HEK293 (cell line): ENCODE results near the gene GAK.

Experiments
- KLF8 ChIP-seq: fragments of 450-650 bp; formaldehyde crosslinking; IDR thresholded peaks from 2 replicates; pipeline ENCODE4 v1.5.1; 2016; ENCODE audit warnings: missing biosample characterization, missing genetic modification characterization
- SCRT2 ChIP-seq: fragments of 450-650 bp; formaldehyde crosslinking; IDR thresholded peaks from 2 replicates; pipeline ENCODE4 v1.5.1; 2016; ENCODE audit warnings: missing biosample characterization, missing genetic modification characterization
- WT1 ChIP-seq: fragments of 450-650 bp; formaldehyde crosslinking; IDR thresholded peaks from 2 replicates; pipeline ENCODE4 v1.5.1; 2016; ENCODE audit warnings: missing biosample characterization, missing genetic modification characterization
- ZBTB21 ChIP-seq: fragments of 450-650 bp; formaldehyde crosslinking; IDR thresholded peaks from 2 replicates; pipeline ENCODE4 v1.5.1; 2017; ENCODE audit warnings: missing biosample characterization, missing genetic modification characterization
- ZNF10 ChIP-seq: fragments of 450-650 bp; formaldehyde crosslinking; IDR thresholded peaks from 2 replicates; pipeline ENCODE4 v1.5.1; 2017; ENCODE audit warnings: missing biosample characterization, missing genetic modification characterization
- ZNF335 ChIP-seq: fragments of 450-650 bp; formaldehyde crosslinking; conservative IDR thresholded peaks from 2 replicates; pipeline ENCODE4 v1.5.1; 2016; ENCODE audit warnings: missing biosample characterization, missing genetic modification characterization
- ZNF571 ChIP-seq: fragments of 450-650 bp; formaldehyde crosslinking; IDR thresholded peaks from 2 replicates; pipeline ENCODE4 v1.5.0; 2017; ENCODE audit warnings: missing biosample characterization, missing genetic modification characterization
- ZNF776 ChIP-seq: fragments of 450-650 bp; formaldehyde crosslinking; IDR thresholded peaks from 2 replicates; pipeline ENCODE4 v1.5.0; 2017; ENCODE audit warnings: missing biosample characterization, missing genetic modification characterization, borderline replicate concordance
- TF ChIP-seq, protein P1 (sequence below): fragments of 450-650 bp; formaldehyde crosslinking; IDR thresholded peaks from 2 replicates; pipeline ENCODE4 v1.5.1; 2016; ENCODE audit warnings: missing biosample characterization, missing genetic modification characterization
- TF ChIP-seq, protein P2 (sequence below): fragments of 450-650 bp; formaldehyde crosslinking; IDR thresholded peaks from 2 replicates; pipeline ENCODE4 v1.5.1; 2016; ENCODE audit warnings: missing biosample characterization, missing genetic modification characterization

DNA sequence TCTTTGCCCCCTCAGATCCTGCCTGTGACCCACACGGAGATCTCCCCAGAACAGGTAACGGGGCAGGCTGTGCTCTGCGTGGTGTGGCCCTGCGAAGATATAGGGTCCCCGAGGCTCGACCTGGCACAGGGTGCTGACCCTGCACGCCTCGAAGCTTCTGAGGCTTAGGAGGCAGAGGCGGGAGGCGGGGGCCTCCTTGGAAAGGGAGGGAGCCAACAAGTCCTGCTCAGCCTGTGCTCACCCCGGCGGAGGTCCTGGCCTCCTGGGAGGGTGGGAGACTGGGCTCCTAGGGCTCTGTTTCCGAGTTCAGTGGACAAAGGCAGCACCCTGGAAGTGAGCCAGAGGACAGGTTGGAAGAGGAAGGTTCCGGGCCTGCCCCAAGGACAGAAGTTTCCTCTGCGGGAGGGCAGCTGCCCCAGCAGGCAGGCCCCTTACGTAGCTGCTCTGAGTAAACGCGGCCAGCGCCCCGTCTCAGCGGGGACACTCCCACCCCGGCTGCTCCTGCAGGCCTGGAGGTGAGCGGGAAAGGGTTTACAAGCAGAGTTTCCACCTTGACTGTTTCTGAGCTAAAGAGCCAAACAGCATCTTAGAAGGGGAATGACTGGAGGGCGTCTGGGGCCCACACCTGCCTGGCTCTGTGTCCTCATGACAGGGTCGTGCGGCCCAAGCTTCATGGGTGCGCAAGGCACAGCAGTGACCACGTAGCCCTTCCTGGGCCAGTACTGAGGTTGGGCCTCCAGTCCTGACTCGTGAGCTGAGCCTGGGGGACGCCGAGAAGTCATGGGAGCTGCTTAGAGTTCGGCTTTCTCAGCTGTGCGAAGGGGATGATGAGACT lies 16.2 kb upstream of the GAK start:
- no peak for TF ChIP-seq KLF8
- TF ChIP-seq, protein P1, sequence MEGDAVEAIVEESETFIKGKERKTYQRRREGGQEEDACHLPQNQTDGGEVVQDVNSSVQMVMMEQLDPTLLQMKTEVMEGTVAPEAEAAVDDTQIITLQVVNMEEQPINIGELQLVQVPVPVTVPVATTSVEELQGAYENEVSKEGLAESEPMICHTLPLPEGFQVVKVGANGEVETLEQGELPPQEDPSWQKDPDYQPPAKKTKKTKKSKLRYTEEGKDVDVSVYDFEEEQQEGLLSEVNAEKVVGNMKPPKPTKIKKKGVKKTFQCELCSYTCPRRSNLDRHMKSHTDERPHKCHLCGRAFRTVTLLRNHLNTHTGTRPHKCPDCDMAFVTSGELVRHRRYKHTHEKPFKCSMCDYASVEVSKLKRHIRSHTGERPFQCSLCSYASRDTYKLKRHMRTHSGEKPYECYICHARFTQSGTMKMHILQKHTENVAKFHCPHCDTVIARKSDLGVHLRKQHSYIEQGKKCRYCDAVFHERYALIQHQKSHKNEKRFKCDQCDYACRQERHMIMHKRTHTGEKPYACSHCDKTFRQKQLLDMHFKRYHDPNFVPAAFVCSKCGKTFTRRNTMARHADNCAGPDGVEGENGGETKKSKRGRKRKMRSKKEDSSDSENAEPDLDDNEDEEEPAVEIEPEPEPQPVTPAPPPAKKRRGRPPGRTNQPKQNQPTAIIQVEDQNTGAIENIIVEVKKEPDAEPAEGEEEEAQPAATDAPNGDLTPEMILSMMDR (tag by site-specific recombination) = no peak
- TF ChIP-seq ZBTB21 (tag by site-specific recombination) = no peak
- no peak for TF ChIP-seq ZNF571 (tag by site-specific recombination)
- TF ChIP-seq ZNF335 = no peak
- no peak for TF ChIP-seq SCRT2 (tag by site-specific recombination)
- no peak for TF ChIP-seq ZNF10 (tag by site-specific recombination)
- no peak for TF ChIP-seq WT1
- TF ChIP-seq, protein P2, sequence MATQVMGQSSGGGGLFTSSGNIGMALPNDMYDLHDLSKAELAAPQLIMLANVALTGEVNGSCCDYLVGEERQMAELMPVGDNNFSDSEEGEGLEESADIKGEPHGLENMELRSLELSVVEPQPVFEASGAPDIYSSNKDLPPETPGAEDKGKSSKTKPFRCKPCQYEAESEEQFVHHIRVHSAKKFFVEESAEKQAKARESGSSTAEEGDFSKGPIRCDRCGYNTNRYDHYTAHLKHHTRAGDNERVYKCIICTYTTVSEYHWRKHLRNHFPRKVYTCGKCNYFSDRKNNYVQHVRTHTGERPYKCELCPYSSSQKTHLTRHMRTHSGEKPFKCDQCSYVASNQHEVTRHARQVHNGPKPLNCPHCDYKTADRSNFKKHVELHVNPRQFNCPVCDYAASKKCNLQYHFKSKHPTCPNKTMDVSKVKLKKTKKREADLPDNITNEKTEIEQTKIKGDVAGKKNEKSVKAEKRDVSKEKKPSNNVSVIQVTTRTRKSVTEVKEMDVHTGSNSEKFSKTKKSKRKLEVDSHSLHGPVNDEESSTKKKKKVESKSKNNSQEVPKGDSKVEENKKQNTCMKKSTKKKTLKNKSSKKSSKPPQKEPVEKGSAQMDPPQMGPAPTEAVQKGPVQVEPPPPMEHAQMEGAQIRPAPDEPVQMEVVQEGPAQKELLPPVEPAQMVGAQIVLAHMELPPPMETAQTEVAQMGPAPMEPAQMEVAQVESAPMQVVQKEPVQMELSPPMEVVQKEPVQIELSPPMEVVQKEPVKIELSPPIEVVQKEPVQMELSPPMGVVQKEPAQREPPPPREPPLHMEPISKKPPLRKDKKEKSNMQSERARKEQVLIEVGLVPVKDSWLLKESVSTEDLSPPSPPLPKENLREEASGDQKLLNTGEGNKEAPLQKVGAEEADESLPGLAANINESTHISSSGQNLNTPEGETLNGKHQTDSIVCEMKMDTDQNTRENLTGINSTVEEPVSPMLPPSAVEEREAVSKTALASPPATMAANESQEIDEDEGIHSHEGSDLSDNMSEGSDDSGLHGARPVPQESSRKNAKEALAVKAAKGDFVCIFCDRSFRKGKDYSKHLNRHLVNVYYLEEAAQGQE (tag by site-specific recombination) = no peak
- TF ChIP-seq ZNF776 (tag by site-specific recombination) = no peak
